Prostate gland (tissue), 2 donors: ENCODE measurements around the gene TTLL12. TPM values are rescaled to one million over a fixed set of nuclear protein-coding genes. Genes with fewer than 3 reads are reported as not detected.

Experiments used
- DNase-seq: peaks from one replicate; pipeline ENCODE4 v3.0.0-alpha.2; 2019; ENCODE audit warnings: low spot score
- H3K27ac ChIP-seq, 2 donors: fragments of 200-600 bp; sonication (generic); 2 replicates each; pipeline ENCODE4 v1.5.1; 2017 to 2019
- H3K27me3 ChIP-seq: fragments of 200-600 bp; sonication (generic); replicated peaks from 2 replicates; pipeline ENCODE4 v1.5.1; 2019; ENCODE audit not compliant: insufficient read depth
- H3K36me3 ChIP-seq, 2 donors: fragments of 200-600 bp; sonication (generic); 1 replicate in 1 of 2; 2 replicates in 1 of 2; pipeline versions ENCODE4 v1.5.1 to v1.8.1; 2017 to 2019
- H3K4me1 ChIP-seq: fragments of 200-600 bp; sonication (generic); replicated peaks from 2 replicates; pipeline ENCODE4 v1.5.1; 2019
- H3K4me3 ChIP-seq, 2 donors: fragments of 200-600 bp; sonication (generic); 2 replicates each; pipeline ENCODE4 v1.5.1; 2017 to 2019
- H3K9me3 ChIP-seq: fragments of 200-600 bp; sonication (generic); 2 replicates; pipeline ENCODE4 v1.5.1; 2017
- CTCF ChIP-seq, 4 experiments: fragments of 200-600 bp in 2 of 4; fragments of 450-650 bp in 2 of 4; sonication (generic) in 2 of 4; IDR thresholded peaks; 1 replicate in 3 of 4; 2 replicates in 1 of 4; pipeline ENCODE4 v1.5.1; 2016 to 2019; ENCODE audit warnings: antibody characterized with exemption in 4 of 4, mild to moderate bottlenecking in 2 of 4, moderate library complexity in 2 of 4
- POLR2A ChIP-seq: fragments of 450-650 bp; IDR thresholded peaks from one replicate; pipeline ENCODE4 v1.6.1; 2016; ENCODE audit warnings: antibody characterized with exemption, mild to moderate bottlenecking
- POLR2AphosphoS5 ChIP-seq: sonication (generic); formaldehyde crosslinking; IDR thresholded peaks from one replicate; pipeline ENCODE4 v1.6.1; 2017; ENCODE audit warnings: antibody characterized with exemption
- WGBS: methylation state at CpG from one replicate; pipeline ENCODE4 v1.1.5; 2018; 5-methylcytosine and 5-hydroxymethylcytosine counted together
- intact Hi-C: fragments of 100-400 bp; cut with DNase I; formaldehyde crosslinking; loops from one replicate; pipeline ENCODE4 v1.14.2; 2022
- total RNA-seq, 2 donors: library from RNA; depleted of rRNA; stranded (reverse); fragments of >200 nt; gene quantifications; one replicate each; pipeline ENCODE4 v1.1.0, GENCODE V29; 2016

TTLL12 gene
- total RNA-seq, 2 donors from 2014 or later: 62.5 to 118 TPM

- Histone ChIP-seq H3K36me3 (peaks cover 0 to 7% of the 10 kb centered on the region in 2 donors), H3K9me3 (no peaks in the 10 kb centered on the region), H3K4me3 (no peak overlapping the region), H3K27me3 (no peaks in the 10 kb centered on the region), H3K4me1 (peaks cover 4% of the 10 kb centered on the region), H3K27ac (no peak overlapping the region)
- DNase-seq: no peak
- intact Hi-C loops: no loop called here
- TF ChIP-seq CTCF (IDR thresholded peaks at IDR 0.05) (no peak), POLR2AphosphoS5 (no peak)
- 89% methylated on average over 19 of the region's 19 CpGs for WGBS
These were observed 19.8 kb downstream of the TTLL12 start for GRCh38 chr22:43167001-43167589.

GRCh38 chr22:43166132-43166930 lies 20.6 kb downstream of the TTLL12 start:
- intact Hi-C loops: no loop called here
- H3K4me3 ChIP-seq: no peak overlapping the region
- H3K36me3 ChIP-seq: peaks cover 0 to 1% of the 10 kb centered on the region in 2 donors
- no peaks in the 10 kb centered on the region for H3K27me3 ChIP-seq
- no peaks in the 10 kb centered on the region for H3K9me3 ChIP-seq
- no peak for TF ChIP-seq POLR2A
- no peak for TF ChIP-seq POLR2AphosphoS5
- no peak for TF ChIP-seq CTCF (IDR thresholded peaks at IDR 0.05)
- no peak overlapping the region for H3K27ac ChIP-seq
- peaks cover 4% of the 10 kb centered on the region for H3K4me1 ChIP-seq
- no peak for DNase-seq
- 84% methylated on average over 23 of the region's 23 CpGs for WGBS

GRCh38 chr22:43164636-43165035 lies 22.3 kb downstream of the TTLL12 start:
- no peak for DNase-seq
- no peaks in the 10 kb centered on the region for H3K36me3 ChIP-seq
- 24% methylated on average over 16 of the region's 16 CpGs for WGBS

GRCh38 chr22:43163241-43163795 lies 23.6 kb downstream of the TTLL12 start:
- Histone ChIP-seq H3K36me3 (no peaks in the 10 kb centered on the region), H3K9me3 (no peaks in the 10 kb centered on the region), H3K4me3 (no peak overlapping the region), H3K27me3 (no peaks in the 10 kb centered on the region), H3K27ac (peak overlapping the region; percentile 38 to 45), H3K4me1 (peaks cover 4% of the 10 kb centered on the region)
- intact Hi-C loops: no loop called here
- 82% methylated on average over 18 of the region's 18 CpGs for WGBS
- TF ChIP-seq CTCF (IDR thresholded peaks at IDR 0.05) (no peak), POLR2A (no peak), POLR2AphosphoS5 (no peak)
- DNase-seq: no peak

More at GRCh38 chr22:43164636-43165035, 22.3 kb downstream of the TTLL12 start:
- no peaks in the 10 kb centered on the region for H3K9me3 ChIP-seq
- TF ChIP-seq CTCF (IDR thresholded peaks at IDR 0.05) (no peak), POLR2AphosphoS5 (no peak), POLR2A (no peak)
- peak overlapping the region in 1 of 2 donors; percentile 38 for H3K27ac ChIP-seq
- intact Hi-C loops: no loop called here
- peaks cover 4% of the 10 kb centered on the region for H3K4me1 ChIP-seq
- H3K4me3 ChIP-seq: no peak overlapping the region
- no peaks in the 10 kb centered on the region for H3K27me3 ChIP-seq
